Mesothelial cell of epicardium (in vitro differentiated cells): ENCODE data around the gene COL15A1. TPM values are rescaled to one million over a fixed set of nuclear protein-coding genes. Genes with fewer than 3 reads are reported as not detected.

Experiments used
- DNase-seq, 2 experiments: peaks; one replicate each; pipeline ENCODE4 v3.0.0; 2021; ENCODE audit warnings: low spot score in 2 of 2; ENCODE audit not compliant: unreplicated experiment in 2 of 2
- H3K27ac Mint-ChIP-seq: 2 replicates; pipeline ENCODE4 v1.8.0; 2021; ENCODE audit warnings: mixed read lengths
- H3K27me3 Mint-ChIP-seq: 2 replicates; pipeline ENCODE4 v1.8.0; 2021; ENCODE audit warnings: low read depth, mixed read lengths
- H3K36me3 Mint-ChIP-seq: 2 replicates; pipeline ENCODE4 v1.8.0; 2021; ENCODE audit warnings: mixed read lengths
- H3K4me1 Mint-ChIP-seq: 2 replicates; pipeline ENCODE4 v1.8.0; 2021; ENCODE audit warnings: mixed read lengths
- H3K4me3 Mint-ChIP-seq: 2 replicates; pipeline ENCODE4 v1.8.0; 2021; ENCODE audit warnings: mild to moderate bottlenecking, moderate library complexity, mixed read lengths
- H3K9me3 Mint-ChIP-seq: 2 replicates; pipeline ENCODE4 v1.8.0; 2021; ENCODE audit warnings: mixed read lengths
- CTCF ChIP-seq: fragments of 200-600 bp; sonication (generic); IDR thresholded peaks from one replicate; pipeline ENCODE4 v1.5.0; 2021; ENCODE audit warnings: antibody characterized with exemption; ENCODE audit not compliant: unreplicated experiment
- total RNA-seq: library from RNA; stranded (reverse); gene quantifications from 3 replicates; pipeline ENCODE4 v1.2.1, GENCODE V29; 2021

The COL15A1 gene
- total RNA-seq, 1 donor from 2014 or later = 50.1 TPM

- Mint-ChIP-seq H3K4me3 (no peak overlapping the region), H3K27me3 (no peaks in the 10 kb centered on the region), H3K27ac (no peak overlapping the region), H3K36me3 (peaks cover 6% of the 10 kb centered on the region), H3K4me1 (peaks cover 14% of the 10 kb centered on the region), H3K9me3 (peaks cover 19% of the 10 kb centered on the region)
- DNase-seq = no peak
- no peak for TF ChIP-seq CTCF
Observed at GRCh38 chr9:99044827-99045226, 101.1 kb downstream of the COL15A1 start.

DNA sequence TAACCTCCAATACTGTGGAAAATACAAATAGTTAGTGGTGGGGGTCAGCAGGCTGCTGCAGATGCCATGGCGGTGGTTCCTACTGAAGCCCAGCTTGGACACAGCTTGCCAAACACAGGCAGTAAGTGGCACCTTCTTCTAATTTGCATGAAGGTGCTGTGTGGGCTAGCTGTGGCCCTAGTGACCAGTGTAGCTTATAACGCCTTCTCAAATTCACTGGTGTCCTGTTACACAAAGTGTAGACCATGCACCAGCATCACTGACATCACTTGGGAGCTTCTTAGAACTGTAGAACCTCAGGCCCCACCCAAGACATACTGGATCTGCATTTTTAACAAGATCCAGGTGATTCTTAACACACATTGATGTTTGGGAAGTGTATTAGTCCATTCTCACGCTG is 102.4 kb downstream of the COL15A1 start:
- no peak for DNase-seq
- Mint-ChIP-seq H3K4me1 (peaks cover 4% of the 10 kb centered on the region), H3K36me3 (peaks cover 6% of the 10 kb centered on the region), H3K27ac (no peak overlapping the region), H3K4me3 (no peak overlapping the region), H3K27me3 (no peaks in the 10 kb centered on the region), H3K9me3 (peaks cover 19% of the 10 kb centered on the region)
- TF ChIP-seq CTCF = no peak

DNA sequence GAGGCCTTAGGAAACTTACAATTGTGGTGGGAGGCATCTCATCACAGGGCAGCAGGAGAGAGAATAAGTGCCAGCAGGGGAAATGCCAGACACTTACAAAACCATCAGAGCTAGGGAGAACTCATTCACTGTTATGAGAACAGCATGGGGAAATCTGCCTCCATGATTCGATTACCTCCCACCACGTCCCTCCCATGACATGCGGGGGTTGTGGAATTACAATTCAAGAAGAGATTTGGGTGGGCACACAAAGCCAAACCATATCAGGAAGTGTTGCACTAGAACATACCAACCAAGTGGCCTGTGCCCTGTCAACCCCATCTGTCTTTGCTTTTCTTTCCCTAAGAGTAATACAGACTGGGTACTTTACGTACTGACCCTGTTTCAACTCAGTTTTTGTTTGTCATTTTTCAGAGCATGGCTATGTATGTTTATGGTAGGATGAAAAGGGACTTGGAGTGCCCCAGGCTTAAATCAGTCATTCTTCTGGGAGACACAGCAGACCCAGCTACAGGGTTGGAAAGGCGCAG is 102.9 kb downstream of the COL15A1 start:
- no peaks in the 10 kb centered on the region for H3K27me3 Mint-ChIP-seq
- peaks cover 6% of the 10 kb centered on the region for H3K36me3 Mint-ChIP-seq
- H3K9me3 Mint-ChIP-seq = peaks cover 19% of the 10 kb centered on the region
- no peak for TF ChIP-seq CTCF
- no peak overlapping the region for H3K27ac Mint-ChIP-seq
- no peak overlapping the region for H3K4me3 Mint-ChIP-seq
- no peak for DNase-seq
- H3K4me1 Mint-ChIP-seq = peaks cover 4% of the 10 kb centered on the region

DNA sequence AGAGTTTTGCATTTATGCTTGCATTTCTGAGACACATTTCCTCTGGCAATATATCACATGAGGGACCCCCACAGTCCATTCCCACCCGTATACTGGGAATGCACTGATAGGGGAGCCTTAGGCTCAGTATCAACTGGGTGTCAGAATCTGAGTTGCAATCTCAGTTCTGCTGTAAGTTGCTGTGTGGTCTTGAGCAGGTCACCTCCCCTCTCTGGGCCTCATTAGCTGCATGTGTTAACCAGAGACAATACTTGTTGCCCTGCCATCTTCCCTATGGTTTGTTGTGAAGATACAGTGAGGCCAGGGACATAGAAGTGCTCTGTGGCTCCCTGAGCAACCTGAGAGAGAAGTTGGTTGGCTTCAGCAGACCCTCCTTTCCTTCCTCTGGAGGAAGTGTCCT is 105.5 kb downstream of the COL15A1 start:
- Mint-ChIP-seq H3K27me3 (no peaks in the 10 kb centered on the region), H3K4me1 (peaks cover 8% of the 10 kb centered on the region), H3K9me3 (peaks cover 15% of the 10 kb centered on the region), H3K27ac (no peak overlapping the region), H3K4me3 (no peak overlapping the region), H3K36me3 (peaks cover 1% of the 10 kb centered on the region)
- no peak for TF ChIP-seq CTCF
- no peak for DNase-seq

- Mint-ChIP-seq H3K27me3 (no peaks in the 10 kb centered on the region), H3K27ac (no peak overlapping the region), H3K36me3 (no peaks in the 10 kb centered on the region), H3K4me1 (peaks cover 12% of the 10 kb centered on the region), H3K4me3 (no peak overlapping the region), H3K9me3 (peaks cover 11% of the 10 kb centered on the region)
- no peak for DNase-seq
- no peak for TF ChIP-seq CTCF
Observed at GRCh38 chr9:99049641-99050040, 105.9 kb downstream of the COL15A1 start.
